ENCODE measurements around the gene SLC36A4.

Gene SLC36A4

GRCh38 chr11:93100211-93100610 lies 97.6 kb downstream of the SLC36A4 start:
- in situ Hi-C loops (cut with HindIII; ENCODE audit: low sequenced_read_pairs) = no loop called here
- TF ChIP-seq, protein P1, sequence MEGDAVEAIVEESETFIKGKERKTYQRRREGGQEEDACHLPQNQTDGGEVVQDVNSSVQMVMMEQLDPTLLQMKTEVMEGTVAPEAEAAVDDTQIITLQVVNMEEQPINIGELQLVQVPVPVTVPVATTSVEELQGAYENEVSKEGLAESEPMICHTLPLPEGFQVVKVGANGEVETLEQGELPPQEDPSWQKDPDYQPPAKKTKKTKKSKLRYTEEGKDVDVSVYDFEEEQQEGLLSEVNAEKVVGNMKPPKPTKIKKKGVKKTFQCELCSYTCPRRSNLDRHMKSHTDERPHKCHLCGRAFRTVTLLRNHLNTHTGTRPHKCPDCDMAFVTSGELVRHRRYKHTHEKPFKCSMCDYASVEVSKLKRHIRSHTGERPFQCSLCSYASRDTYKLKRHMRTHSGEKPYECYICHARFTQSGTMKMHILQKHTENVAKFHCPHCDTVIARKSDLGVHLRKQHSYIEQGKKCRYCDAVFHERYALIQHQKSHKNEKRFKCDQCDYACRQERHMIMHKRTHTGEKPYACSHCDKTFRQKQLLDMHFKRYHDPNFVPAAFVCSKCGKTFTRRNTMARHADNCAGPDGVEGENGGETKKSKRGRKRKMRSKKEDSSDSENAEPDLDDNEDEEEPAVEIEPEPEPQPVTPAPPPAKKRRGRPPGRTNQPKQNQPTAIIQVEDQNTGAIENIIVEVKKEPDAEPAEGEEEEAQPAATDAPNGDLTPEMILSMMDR (IDR thresholded peaks at IDR 0.05; ENCODE audit: low read depth, low read length, missing control alignments) = no peak
- H3K4me3 ChIP-seq (ENCODE audit: low read depth, low read length) = no peak overlapping the region
- DNase-seq (ENCODE audit: low read depth) = no peak

- DNase-seq (ENCODE audit: low read depth) = no peak
- TF ChIP-seq, protein P1 (IDR thresholded peaks at IDR 0.05; ENCODE audit: low read depth, low read length, missing control alignments) = no peak
- in situ Hi-C loops (cut with HindIII; ENCODE audit: low sequenced_read_pairs) = no loop called here
- no peak overlapping the region for H3K4me3 ChIP-seq (ENCODE audit: low read depth, low read length)
Observed at GRCh38 chr11:93099806-93100205, 98.0 kb downstream of the SLC36A4 start.

Measured in astrocyte of the cerebellum (primary cell).